SK-N-SH (cell line): Measurements from ENCODE around the gene FAM43A. TPM values are rescaled to one million over a fixed set of nuclear protein-coding genes. Genes with fewer than 3 reads are reported as not detected.
A peak's percentile ranks its signal among the peaks of the same experiment; 100 is the strongest.

Source experiments
- CTCF ChIA-PET: fragments of 300-600, 350-600 bp; formaldehyde crosslinking; extraction: SDS; loops from one replicate; lab custom pipeline; 2021; lab: Yijun Ruan, JAX
- POLR2A ChIA-PET: fragments of 350-600 bp; sonication (Branson Sonifier 250); formaldehyde crosslinking; extraction: SDS; loops from one replicate; lab custom pipeline; 2020; ENCODE audit warnings: antibody characterized with exemption, inconsistent platforms; lab: Yijun Ruan, JAX
- DNase-seq: peaks from one replicate; pipeline ENCODE4 v3.0.0; 2012
- H2AFZ ChIP-seq: fragments of 200-600 bp; sonication (generic); 2 replicates; pipeline ENCODE4 v1.8.1; 2016; ENCODE audit warnings: antibody characterized with exemption, mild to moderate bottlenecking, low read depth
- H3F3A ChIP-seq: fragments of 200-600 bp; sonication (generic); replicated peaks from 2 replicates; pipeline ENCODE3; 2016; ENCODE audit warnings: antibody characterized with exemption, mild to moderate bottlenecking; ENCODE audit not compliant: insufficient read depth
- H3K27ac ChIP-seq, 2 experiments: fragments of 200-500 bp in 1 of 2; fragments of 200-600 bp in 1 of 2; sonication (Bioruptor generic) in 1 of 2; sonication (generic), shearing (Covaris generic) in 1 of 2; 2 replicates each; pipeline versions ENCODE4 v1.5.1 to v1.6.1; 2014 to 2016; ENCODE audit warnings: low read depth in 2 of 2, inconsistent platforms in 1 of 2, low read length in 1 of 2, mild to moderate bottlenecking in 1 of 2, mixed read lengths in 1 of 2
- H3K27me3 ChIP-seq: fragments of 200-600 bp; sonication (generic), shearing (Covaris generic); 2 replicates; pipeline ENCODE4 v1.6.1; 2016; ENCODE audit warnings: mixed run types; ENCODE audit not compliant: insufficient read depth
- H3K36me3 ChIP-seq, 2 experiments: fragments of 200-500 bp in 1 of 2; fragments of 200-600 bp in 1 of 2; sonication (Bioruptor generic) in 1 of 2; sonication (generic) in 1 of 2; replicated peaks in 1 of 2; 2 replicates each; pipeline versions ENCODE3 to v1.5.1; 2014 to 2016; ENCODE audit warnings: low read length in 1 of 2, mild to moderate bottlenecking in 1 of 2; ENCODE audit not compliant: insufficient read depth in 2 of 2, control insufficient read depth in 1 of 2
- H3K4me1 ChIP-seq, 2 experiments: fragments of 200-500 bp in 1 of 2; fragments of 200-600 bp in 1 of 2; sonication (Bioruptor generic) in 1 of 2; sonication (generic), shearing (Covaris generic) in 1 of 2; 2 replicates each; pipeline versions ENCODE4 v1.5.1 to v1.6.1; 2014 to 2016; ENCODE audit warnings: low read depth in 1 of 2, low read length in 1 of 2, mixed run types in 1 of 2; ENCODE audit not compliant: insufficient read depth in 2 of 2, control insufficient read depth in 1 of 2
- H3K4me2 ChIP-seq: fragments of 200-600 bp; sonication (generic), shearing (Covaris generic); 2 replicates; pipeline ENCODE4 v1.6.1; 2017; ENCODE audit warnings: mixed run types
- H3K4me3 ChIP-seq, 2 experiments: fragments of 200-500 bp in 1 of 2; fragments of 200-600 bp in 1 of 2; sonication (Bioruptor generic) in 1 of 2; sonication (generic), shearing (Covaris generic) in 1 of 2; 2 replicates each; pipeline versions ENCODE4 v1.5.1 to v1.8.1; 2014 to 2016; ENCODE audit warnings: low read depth in 2 of 2, inconsistent platforms in 1 of 2, low read length in 1 of 2, mild to moderate bottlenecking in 1 of 2, mixed read lengths in 1 of 2, moderate library complexity in 1 of 2
- H3K79me2 ChIP-seq: fragments of 200-600 bp; sonication (generic); 2 replicates; pipeline ENCODE4 v1.8.1; 2017; ENCODE audit warnings: mild to moderate bottlenecking; ENCODE audit not compliant: insufficient read depth
- H3K9ac ChIP-seq: fragments of 200-600 bp; sonication (generic); 2 replicates; pipeline ENCODE4 v1.6.1; 2017; ENCODE audit warnings: mixed run types
- H3K9me2 ChIP-seq: fragments of 200-600 bp; sonication (generic); 2 replicates; pipeline ENCODE4 v1.6.1; 2017; ENCODE audit warnings: mixed run types
- H3K9me3 ChIP-seq: fragments of 200-600 bp; sonication (generic); 2 replicates; pipeline ENCODE4 v1.6.1; 2017; ENCODE audit warnings: mixed run types, mild to moderate bottlenecking, moderate library complexity
- H4K20me1 ChIP-seq: fragments of 200-600 bp; sonication (generic); 2 replicates; pipeline ENCODE4 v1.6.1; 2017; ENCODE audit warnings: mild to moderate bottlenecking, mixed run types; ENCODE audit not compliant: insufficient read depth
- CHD2 ChIP-seq: fragments of 150-350 bp; IDR thresholded peaks from 2 replicates; pipeline ENCODE4 v1.6.1; 2018; ENCODE audit warnings: low read length; ENCODE audit not compliant: partially characterized antibody
- CTCF ChIP-seq: fragments of 200-600 bp; sonication (generic); IDR thresholded peaks from 2 replicates; pipeline ENCODE4 v1.6.1; 2017; ENCODE audit warnings: antibody characterized with exemption, mild to moderate bottlenecking, moderate library complexity
- FOSL2 ChIP-seq: IDR thresholded peaks from 2 replicates; pipeline ENCODE4 v1.4.0; 2012; ENCODE audit warnings: low read depth, mild to moderate bottlenecking, moderate library complexity, borderline replicate concordance
- MEF2A ChIP-seq: IDR thresholded peaks from 2 replicates; pipeline ENCODE4 v1.4.0; 2012; ENCODE audit warnings: low read depth, borderline replicate concordance
- RAD21 ChIP-seq: IDR thresholded peaks from 2 replicates; pipeline ENCODE4 v1.6.1; 2012; ENCODE audit warnings: mild to moderate bottlenecking, low read length
- SMC3 ChIP-seq: IDR thresholded peaks from 2 replicates; pipeline ENCODE4 v1.6.1; 2012; ENCODE audit warnings: low read depth, low read length, improper control_type of control experiment
- WGBS: methylation state at CpG from one replicate; pipeline ENCODE4 v1.1.6; 2017; ENCODE audit warnings: low lambda C conversion rate; 5-methylcytosine and 5-hydroxymethylcytosine counted together
- polyA plus RNA-seq, 3 experiments: library from polyadenylated mRNA; depleted of rRNA; stranded (reverse); fragments of >200 nt; gene quantifications; 2 replicates each; pipeline ENCODE4 v1.2.3, GENCODE V29; 2012
- TF ChIP-seq, protein P1 (sequence below): fragments of 150-350 bp; IDR thresholded peaks from 2 replicates; pipeline ENCODE4 v1.6.1; 2017; ENCODE audit warnings: antibody characterized with exemption, low read length, low read depth, borderline replicate concordance
- TF ChIP-seq, protein P2 (sequence below): IDR thresholded peaks from 2 replicates; pipeline ENCODE4 v1.6.1; 2012; ENCODE audit warnings: mild to moderate bottlenecking, low read depth, low read length, moderate library complexity

FAM43A gene
- polyA plus RNA-seq, 1 of the 3 experiments (the other 2 are of a cell fraction): 2.4 TPM

DNA sequence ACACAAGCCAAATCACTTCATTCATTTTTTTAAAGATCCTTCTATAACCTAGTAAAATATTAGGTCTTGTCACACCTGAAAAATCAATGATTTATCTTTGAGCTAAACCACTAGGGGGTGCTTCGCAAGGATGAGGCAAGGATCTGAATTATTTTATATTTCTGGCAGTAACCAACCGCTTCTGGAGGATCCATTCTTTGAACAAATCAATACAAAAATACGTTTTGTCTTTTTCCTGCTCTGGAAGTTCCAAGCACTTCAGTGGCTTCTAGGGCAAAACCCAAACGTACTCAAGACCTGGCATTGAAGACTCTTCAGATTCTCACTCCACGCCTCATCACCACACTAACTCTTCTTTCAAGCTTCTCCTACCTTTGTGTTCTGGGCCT is 14.2 kb upstream of the FAM43A start:
- peak; percentile 58 for DNase-seq

More for the DNA sequence above, 14.2 kb upstream of the FAM43A start:
- ChIA-PET POLR2A (interaction anchor here (1.2 to 2.4 kb wide), 5 partner anchors 11 to 771 kb away, joined by 4 to 12 read pairs (median 5); partner anchors contain the start of genes ACAP2, FAM43A and TMEM44), CTCF (interaction anchor here (0.7 to 5.9 kb wide), 51 partner anchors 11 to 910 kb away, joined by 3 to 69 read pairs (median 4); partner anchors contain the start of genes TMEM44 and XXYLT1)
- Histone ChIP-seq H4K20me1 (peaks cover 15% of the 10 kb centered on the region), H3K4me1 (peaks cover 10 to 12% of the 10 kb centered on the region in 2 experiments; a peak in 3 of 4 replicates), H2AFZ (peak overlapping the region; percentile 69; the same call in 1 of the 2 replicates), H3K27ac (peak overlapping the region; percentile 83 to 92), H3K4me3 (peak overlapping the region; percentile 94 to 95), H3K9ac (peak overlapping the region; percentile 78), H3K9me3 (no peaks in the 10 kb centered on the region), H3K27me3 (no peaks in the 10 kb centered on the region), H3K9me2 (no peaks in the 10 kb centered on the region), H3K4me2 (peak overlapping the region; percentile 73), H3K36me3 (peaks cover 16 to 23% of the 10 kb centered on the region in 2 experiments), H3F3A (no peaks in the 10 kb centered on the region), H3K79me2 (peaks cover 52% of the 10 kb centered on the region)
- TF ChIP-seq, protein P1, sequence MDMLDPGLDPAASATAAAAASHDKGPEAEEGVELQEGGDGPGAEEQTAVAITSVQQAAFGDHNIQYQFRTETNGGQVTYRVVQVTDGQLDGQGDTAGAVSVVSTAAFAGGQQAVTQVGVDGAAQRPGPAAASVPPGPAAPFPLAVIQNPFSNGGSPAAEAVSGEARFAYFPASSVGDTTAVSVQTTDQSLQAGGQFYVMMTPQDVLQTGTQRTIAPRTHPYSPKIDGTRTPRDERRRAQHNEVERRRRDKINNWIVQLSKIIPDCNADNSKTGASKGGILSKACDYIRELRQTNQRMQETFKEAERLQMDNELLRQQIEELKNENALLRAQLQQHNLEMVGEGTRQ: no peak
- TF ChIP-seq MEF2A (no peak), FOSL2 (no peak), SMC3 (peak; percentile 50; the same call in 1 of the 2 replicates), CTCF (peak; percentile 83), CHD2 (no peak), RAD21 (peak; percentile 38)
- TF ChIP-seq, protein P2, sequence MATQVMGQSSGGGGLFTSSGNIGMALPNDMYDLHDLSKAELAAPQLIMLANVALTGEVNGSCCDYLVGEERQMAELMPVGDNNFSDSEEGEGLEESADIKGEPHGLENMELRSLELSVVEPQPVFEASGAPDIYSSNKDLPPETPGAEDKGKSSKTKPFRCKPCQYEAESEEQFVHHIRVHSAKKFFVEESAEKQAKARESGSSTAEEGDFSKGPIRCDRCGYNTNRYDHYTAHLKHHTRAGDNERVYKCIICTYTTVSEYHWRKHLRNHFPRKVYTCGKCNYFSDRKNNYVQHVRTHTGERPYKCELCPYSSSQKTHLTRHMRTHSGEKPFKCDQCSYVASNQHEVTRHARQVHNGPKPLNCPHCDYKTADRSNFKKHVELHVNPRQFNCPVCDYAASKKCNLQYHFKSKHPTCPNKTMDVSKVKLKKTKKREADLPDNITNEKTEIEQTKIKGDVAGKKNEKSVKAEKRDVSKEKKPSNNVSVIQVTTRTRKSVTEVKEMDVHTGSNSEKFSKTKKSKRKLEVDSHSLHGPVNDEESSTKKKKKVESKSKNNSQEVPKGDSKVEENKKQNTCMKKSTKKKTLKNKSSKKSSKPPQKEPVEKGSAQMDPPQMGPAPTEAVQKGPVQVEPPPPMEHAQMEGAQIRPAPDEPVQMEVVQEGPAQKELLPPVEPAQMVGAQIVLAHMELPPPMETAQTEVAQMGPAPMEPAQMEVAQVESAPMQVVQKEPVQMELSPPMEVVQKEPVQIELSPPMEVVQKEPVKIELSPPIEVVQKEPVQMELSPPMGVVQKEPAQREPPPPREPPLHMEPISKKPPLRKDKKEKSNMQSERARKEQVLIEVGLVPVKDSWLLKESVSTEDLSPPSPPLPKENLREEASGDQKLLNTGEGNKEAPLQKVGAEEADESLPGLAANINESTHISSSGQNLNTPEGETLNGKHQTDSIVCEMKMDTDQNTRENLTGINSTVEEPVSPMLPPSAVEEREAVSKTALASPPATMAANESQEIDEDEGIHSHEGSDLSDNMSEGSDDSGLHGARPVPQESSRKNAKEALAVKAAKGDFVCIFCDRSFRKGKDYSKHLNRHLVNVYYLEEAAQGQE: no peak
- 4% methylated on average over 5 of the region's 5 CpGs for WGBS
